Activated CD8-positive, alpha-beta memory T cell treated with anti-CD3 and anti-CD28 coated beads, Interleukin-2, amount 10 ng/mL, durations not matched to agents 7 days and 5 days (primary cell): Measurements from ENCODE around the gene IGSF21. TPM values are rescaled to one million over a fixed set of nuclear protein-coding genes. Genes with fewer than 3 reads are reported as not detected.

Source experiments
- ATAC-seq: fragments of 150-1000 bp; cut with Tn5 transposase; one replicate; pipeline ENCODE4 v1.10.0; 2021; ENCODE audit warnings: moderate library complexity
- CTCF ChIA-PET: fragments of 350-600 bp; sonication (Branson Sonifier 250); formaldehyde crosslinking; loops from one replicate; lab custom pipeline; 2021; ENCODE audit warnings: antibody characterized with exemption; lab: Charles Lee
- DNase-seq: peaks from one replicate; pipeline ENCODE4 v3.0.0-alpha.2; 2020
- H3K27ac Mint-ChIP-seq: one replicate; pipeline ENCODE4 v1.8.0; 2021; ENCODE audit warnings: mild to moderate bottlenecking, mixed read lengths
- H3K27me3 Mint-ChIP-seq: one replicate; pipeline ENCODE4 v1.8.0; 2021; ENCODE audit warnings: mixed read lengths
- H3K36me3 Mint-ChIP-seq: one replicate; pipeline ENCODE4 v1.8.0; 2021; ENCODE audit warnings: mild to moderate bottlenecking, mixed read lengths
- H3K4me1 Mint-ChIP-seq: one replicate; pipeline ENCODE4 v1.8.0; 2021; ENCODE audit warnings: mixed read lengths
- H3K4me3 Mint-ChIP-seq: one replicate; pipeline ENCODE4 v1.8.0; 2021; ENCODE audit warnings: mild to moderate bottlenecking, moderate library complexity, mixed read lengths
- H3K9me3 Mint-ChIP-seq: one replicate; pipeline ENCODE4 v1.8.0; 2022; ENCODE audit warnings: low read depth, mixed read lengths
- total RNA-seq, 2 experiments: library from RNA; stranded (reverse); gene quantifications; one replicate each; pipeline ENCODE4 v1.2.3, GENCODE V29; 2021

The IGSF21 gene
- total RNA-seq, 2 experiments from 2014 or later, result not detected

- Mint-ChIP-seq H3K27ac (no peak overlapping the region), H3K4me3 (no peak overlapping the region), H3K9me3 (no peaks in the 10 kb centered on the region), H3K36me3 (no peaks in the 10 kb centered on the region), H3K27me3 (peaks cover 5% of the 10 kb centered on the region), H3K4me1 (no peaks in the 10 kb centered on the region)
- ATAC-seq (no peak), DNase-seq (no peak)
- CTCF ChIA-PET, result no interaction called here
Observed at GRCh38 chr1:18294437-18295176, 187.0 kb downstream of the IGSF21 start.

GRCh38 chr1:18297896-18298648 is 190.5 kb downstream of the IGSF21 start:
- CTCF ChIA-PET, result interaction anchor here (1.1 kb wide), 1 partner anchor 279 kb away, joined by 3 read pairs; no protein-coding TSS in a partner anchor
- Mint-ChIP-seq H3K27ac (no peak overlapping the region), H3K36me3 (no peaks in the 10 kb centered on the region), H3K9me3 (no peaks in the 10 kb centered on the region), H3K27me3 (peaks cover 5% of the 10 kb centered on the region), H3K4me1 (no peaks in the 10 kb centered on the region), H3K4me3 (no peak overlapping the region)
- DNase-seq (no peak), ATAC-seq (no peak)

- no peaks in the 10 kb centered on the region for H3K9me3 Mint-ChIP-seq
- H3K27me3 Mint-ChIP-seq, result no peaks in the 10 kb centered on the region
- H3K27ac Mint-ChIP-seq, result no peak overlapping the region
- ATAC-seq (no peak), DNase-seq (no peak)
- H3K4me1 Mint-ChIP-seq, result no peaks in the 10 kb centered on the region
- CTCF ChIA-PET, result interaction anchor here (0.7 to 1.1 kb wide), 2 partner anchors 277 to 570 kb away, joined by 3 read pairs; no protein-coding TSS in a partner anchor
- no peaks in the 10 kb centered on the region for H3K36me3 Mint-ChIP-seq
- no peak overlapping the region for H3K4me3 Mint-ChIP-seq
Observed at GRCh38 chr1:18299441-18300338, 192.1 kb downstream of the IGSF21 start.

DNA sequence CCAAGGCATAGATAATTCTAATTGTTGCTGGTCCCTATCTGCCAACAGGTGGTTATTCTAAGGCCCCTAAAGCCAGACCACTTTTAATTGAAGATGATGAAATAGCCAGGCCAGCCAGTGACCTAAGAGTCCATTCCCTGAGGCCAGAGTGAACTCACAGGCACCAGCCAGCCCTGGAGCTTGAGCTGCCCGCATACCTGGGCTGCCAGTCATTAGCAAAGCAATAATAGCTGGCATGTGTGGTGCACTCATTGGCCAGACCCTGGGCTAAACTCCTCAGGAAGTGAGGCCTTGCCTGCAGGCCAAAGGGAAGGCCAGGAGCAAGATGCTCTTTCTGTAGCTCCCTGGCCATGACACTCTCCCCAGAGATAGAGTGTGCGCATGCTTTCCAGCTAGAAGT is 192.8 kb downstream of the IGSF21 start:
- no peaks in the 10 kb centered on the region for H3K4me1 Mint-ChIP-seq
- no peak overlapping the region for H3K27ac Mint-ChIP-seq
- H3K4me3 Mint-ChIP-seq, result no peak overlapping the region
- H3K27me3 Mint-ChIP-seq, result no peaks in the 10 kb centered on the region
- CTCF ChIA-PET, result no interaction called here
- no peaks in the 10 kb centered on the region for H3K36me3 Mint-ChIP-seq
- ATAC-seq (no peak), DNase-seq (no peak)
- H3K9me3 Mint-ChIP-seq, result no peaks in the 10 kb centered on the region

GRCh38 chr1:18302788-18303413 is 195.3 kb downstream of the IGSF21 start:
- Mint-ChIP-seq H3K4me1 (no peaks in the 10 kb centered on the region), H3K36me3 (no peaks in the 10 kb centered on the region), H3K27ac (no peak overlapping the region), H3K4me3 (no peak overlapping the region), H3K9me3 (no peaks in the 10 kb centered on the region), H3K27me3 (no peaks in the 10 kb centered on the region)
- CTCF ChIA-PET, result interaction anchor here (1.0 kb wide), 1 partner anchor 273 kb away, joined by 4 read pairs; no protein-coding TSS in a partner anchor
- DNase-seq, result peak; percentile 42
- ATAC-seq, result no peak

DNA sequence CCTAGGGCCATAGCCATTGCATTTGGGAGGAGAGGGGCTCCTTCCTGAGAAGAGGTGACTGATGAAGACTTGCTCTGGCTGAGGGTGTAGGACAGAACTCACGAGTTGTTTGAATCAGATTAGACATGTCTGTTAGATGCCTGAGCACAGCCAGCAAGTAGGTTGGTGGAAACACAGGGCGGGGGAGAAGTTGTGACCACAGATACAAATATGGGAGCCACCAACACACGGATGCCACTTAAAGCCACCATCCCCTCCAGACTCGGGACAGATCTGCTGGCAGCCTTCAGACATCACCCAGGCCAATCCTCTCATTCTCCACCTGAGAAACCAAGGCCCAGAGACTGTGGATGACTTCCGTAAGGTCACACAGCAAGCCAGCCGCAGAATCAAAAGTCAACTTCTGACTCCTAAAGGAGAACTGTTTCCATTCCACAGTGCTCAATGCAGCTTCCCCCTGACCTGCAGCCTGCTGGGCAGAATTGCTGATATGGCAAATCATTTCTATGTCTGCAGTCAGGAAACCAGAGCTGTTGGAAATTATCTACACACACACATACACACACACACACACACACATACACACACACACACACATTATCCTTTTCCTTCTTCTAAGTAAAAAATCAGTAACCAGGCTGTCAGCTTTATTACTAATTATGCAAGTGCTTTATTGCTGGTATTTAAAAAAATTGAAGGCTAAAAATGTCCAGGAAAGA is 196.7 kb downstream of the IGSF21 start:
- Mint-ChIP-seq H3K9me3 (no peaks in the 10 kb centered on the region), H3K4me1 (no peaks in the 10 kb centered on the region), H3K27me3 (no peaks in the 10 kb centered on the region), H3K27ac (no peak overlapping the region), H3K36me3 (no peaks in the 10 kb centered on the region), H3K4me3 (no peak overlapping the region)
- ATAC-seq (no peak), DNase-seq (no peak)
- CTCF ChIA-PET, result no interaction called here

GRCh38 chr1:18305182-18305795 is 197.7 kb downstream of the IGSF21 start:
- Mint-ChIP-seq H3K9me3 (no peaks in the 10 kb centered on the region), H3K4me3 (no peak overlapping the region), H3K36me3 (no peaks in the 10 kb centered on the region), H3K4me1 (no peaks in the 10 kb centered on the region), H3K27me3 (no peaks in the 10 kb centered on the region), H3K27ac (no peak overlapping the region)
- ATAC-seq, result no peak
- no peak for DNase-seq
- CTCF ChIA-PET, result no interaction called here

- H3K9me3 Mint-ChIP-seq, result no peaks in the 10 kb centered on the region
- no peak overlapping the region for H3K4me3 Mint-ChIP-seq
- H3K4me1 Mint-ChIP-seq, result no peaks in the 10 kb centered on the region
- ATAC-seq, result no peak
- no peaks in the 10 kb centered on the region for H3K27me3 Mint-ChIP-seq
- no peaks in the 10 kb centered on the region for H3K36me3 Mint-ChIP-seq
- CTCF ChIA-PET, result no interaction called here
- DNase-seq, result no peak
- no peak overlapping the region for H3K27ac Mint-ChIP-seq
Observed at GRCh38 chr1:18307329-18307898, 199.8 kb downstream of the IGSF21 start.

GRCh38 chr1:18309552-18310155 is 202.1 kb downstream of the IGSF21 start:
- CTCF ChIA-PET, result no interaction called here
- H3K4me3 Mint-ChIP-seq, result no peak overlapping the region
- ATAC-seq, result no peak
- H3K4me1 Mint-ChIP-seq, result no peaks in the 10 kb centered on the region
- no peak for DNase-seq
- H3K27ac Mint-ChIP-seq, result no peak overlapping the region
- H3K27me3 Mint-ChIP-seq, result no peaks in the 10 kb centered on the region
- no peaks in the 10 kb centered on the region for H3K36me3 Mint-ChIP-seq
- no peaks in the 10 kb centered on the region for H3K9me3 Mint-ChIP-seq

DNA sequence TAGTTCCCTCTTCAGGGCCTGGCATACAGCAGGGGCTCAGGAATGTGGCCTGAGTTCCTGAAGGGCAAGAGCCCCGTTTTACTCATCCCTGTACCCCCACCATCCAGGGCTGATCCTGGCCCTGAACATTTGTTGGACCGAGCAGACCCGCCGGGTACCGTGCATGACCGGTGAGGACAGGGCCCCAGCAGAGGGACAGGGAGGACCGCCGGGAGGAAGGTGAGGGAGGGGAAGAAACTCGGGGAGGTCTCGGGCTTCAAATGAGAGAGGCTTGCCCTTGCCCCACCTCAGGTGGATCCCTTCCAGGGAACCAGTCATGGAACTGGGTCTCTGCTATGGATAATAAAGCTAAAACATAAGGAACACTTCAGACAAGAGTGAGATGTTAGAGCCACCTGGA is 205.4 kb downstream of the IGSF21 start:
- Mint-ChIP-seq H3K4me1 (no peaks in the 10 kb centered on the region), H3K4me3 (no peak overlapping the region), H3K27ac (no peak overlapping the region), H3K36me3 (no peaks in the 10 kb centered on the region), H3K27me3 (no peaks in the 10 kb centered on the region), H3K9me3 (no peaks in the 10 kb centered on the region)
- DNase-seq (no peak), ATAC-seq (no peak)
- CTCF ChIA-PET, result no interaction called here

- H3K27ac Mint-ChIP-seq, result no peak overlapping the region
- no peaks in the 10 kb centered on the region for H3K36me3 Mint-ChIP-seq
- DNase-seq, result no peak
- no peak for ATAC-seq
- H3K4me1 Mint-ChIP-seq, result no peaks in the 10 kb centered on the region
- H3K27me3 Mint-ChIP-seq, result no peaks in the 10 kb centered on the region
- H3K4me3 Mint-ChIP-seq, result no peak overlapping the region
- CTCF ChIA-PET, result no interaction called here
- H3K9me3 Mint-ChIP-seq, result no peaks in the 10 kb centered on the region
Observed at GRCh38 chr1:18313523-18313922, 205.9 kb downstream of the IGSF21 start.

DNA sequence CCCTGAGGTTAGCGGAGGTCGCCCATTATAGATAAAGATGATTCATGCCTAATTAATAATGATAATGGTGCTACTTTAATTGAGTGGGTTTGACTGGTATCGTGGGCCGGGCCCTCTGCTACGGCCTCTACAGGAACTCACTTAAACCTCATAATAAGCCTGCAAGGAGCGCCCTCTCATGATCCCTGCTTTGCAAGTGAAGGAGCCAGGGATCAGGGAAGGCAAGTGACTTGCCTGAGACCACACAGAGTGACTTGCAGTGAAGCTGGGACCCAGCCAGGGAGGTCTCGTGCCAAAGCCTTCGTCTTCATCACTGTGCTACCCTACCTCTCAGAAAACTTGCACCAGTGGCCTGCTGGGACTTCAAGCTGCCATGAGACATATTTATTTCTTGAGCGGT is 206.8 kb downstream of the IGSF21 start:
- H3K4me3 Mint-ChIP-seq, result no peak overlapping the region
- no peaks in the 10 kb centered on the region for H3K36me3 Mint-ChIP-seq
- no peak overlapping the region for H3K27ac Mint-ChIP-seq
- DNase-seq, result no peak
- ATAC-seq, result no peak
- no peaks in the 10 kb centered on the region for H3K27me3 Mint-ChIP-seq
- CTCF ChIA-PET, result no interaction called here
- H3K4me1 Mint-ChIP-seq, result no peaks in the 10 kb centered on the region
- H3K9me3 Mint-ChIP-seq, result no peaks in the 10 kb centered on the region
